Subcutaneous abdominal adipose tissue (tissue), 5 donors: ENCODE results near the gene SARDH.
A peak's percentile ranks its signal among the peaks of the same experiment; 100 is the strongest.

Experiments
- H3K27ac ChIP-seq: one replicate; pipeline ENCODE4 v1.7.0; 2013; ENCODE audit warnings: low read depth, mild to moderate bottlenecking, inconsistent platforms, low read length, moderate library complexity
- H3K27me3 ChIP-seq, 5 donors: one replicate each; pipeline ENCODE4 v1.7.0; 2013; ENCODE audit warnings: low read length in 5 of 5, inconsistent platforms in 1 of 5; ENCODE audit not compliant: control insufficient read depth in 5 of 5, insufficient read depth in 4 of 5
- H3K36me3 ChIP-seq, 5 donors: one replicate each; pipeline ENCODE4 v1.7.0; 2013; ENCODE audit warnings: low read length in 5 of 5; ENCODE audit not compliant: control insufficient read depth in 5 of 5, insufficient read depth in 5 of 5
- H3K4me1 ChIP-seq, 5 donors: one replicate each; pipeline ENCODE4 v1.7.0; 2013; ENCODE audit warnings: low read length in 5 of 5, mild to moderate bottlenecking in 3 of 5, moderate library complexity in 1 of 5; ENCODE audit not compliant: control insufficient read depth in 5 of 5, insufficient read depth in 5 of 5
- H3K4me3 ChIP-seq, 5 donors: one replicate each; pipeline ENCODE4 v1.7.0; 2013; ENCODE audit warnings: low read length in 5 of 5, low read depth in 1 of 5
- H3K9ac ChIP-seq, 5 donors: one replicate each; pipeline ENCODE4 v1.7.0; 2013; ENCODE audit warnings: low read length in 5 of 5, mild to moderate bottlenecking in 4 of 5, moderate library complexity in 3 of 5
- H3K9me3 ChIP-seq, 5 donors: one replicate each; pipeline ENCODE4 v1.7.0; 2013; ENCODE audit warnings: low read length in 5 of 5; ENCODE audit not compliant: control insufficient read depth in 5 of 5
- donor health status: healthy.
- donor health status: healthy.
- donor health status: healthy.
- donor health status: healthy.
- donor health status: healthy.

Gene SARDH

GRCh38 chr9:133703591-133704399 is 34.4 kb downstream of the SARDH start:
- H3K9ac ChIP-seq, result no peak overlapping the region
- H3K9me3 ChIP-seq, result peaks cover 0 to 5% (median 0%) of the 10 kb centered on the region in 5 donors
- no peak overlapping the region for H3K27ac ChIP-seq
- H3K36me3 ChIP-seq, result no peaks in the 10 kb centered on the region
- H3K4me3 ChIP-seq, result no peak overlapping the region
- H3K4me1 ChIP-seq, result peaks cover 0 to 36% (median 25%) of the 10 kb centered on the region in 5 donors
- H3K27me3 ChIP-seq, result peaks cover 24 to 29% (median 26%) of the 10 kb centered on the region in 5 donors

- H3K36me3 ChIP-seq, result no peaks in the 10 kb centered on the region
- peaks cover 0 to 5% (median 0%) of the 10 kb centered on the region in 5 donors for H3K9me3 ChIP-seq
- H3K4me3 ChIP-seq, result peak overlapping the region in 2 of 5 donors; percentile 26 to 48
- H3K27me3 ChIP-seq, result peaks cover 24 to 28% (median 26%) of the 10 kb centered on the region in 5 donors
- no peak overlapping the region for H3K27ac ChIP-seq
- peaks cover 0 to 35% (median 25%) of the 10 kb centered on the region in 5 donors for H3K4me1 ChIP-seq
- peak overlapping the region in 1 of 5 donors; percentile 30 for H3K9ac ChIP-seq
Measured at GRCh38 chr9:133702798-133703590, 35.2 kb downstream of the SARDH start.

- Histone ChIP-seq H3K9ac (peak overlapping the region in 1 of 5 donors; percentile 30), H3K27ac (no peak overlapping the region), H3K4me1 (peaks cover 0 to 28% (median 17%) of the 10 kb centered on the region in 5 donors), H3K4me3 (peak overlapping the region in 2 of 5 donors; percentile 26 to 48), H3K36me3 (no peaks in the 10 kb centered on the region), H3K27me3 (peaks cover 24 to 28% (median 26%) of the 10 kb centered on the region in 5 donors), H3K9me3 (peaks cover 0 to 5% (median 0%) of the 10 kb centered on the region in 5 donors)
Measured at GRCh38 chr9:133701981-133702797, 36.0 kb downstream of the SARDH start.

GRCh38 chr9:133701321-133701980 is 36.7 kb downstream of the SARDH start:
- no peak overlapping the region for H3K9ac ChIP-seq
- peaks cover 0 to 5% (median 0%) of the 10 kb centered on the region in 5 donors for H3K9me3 ChIP-seq
- no peak overlapping the region for H3K4me3 ChIP-seq
- no peaks in the 10 kb centered on the region for H3K36me3 ChIP-seq
- peaks cover 0 to 25% (median 10%) of the 10 kb centered on the region in 5 donors for H3K4me1 ChIP-seq
- peaks cover 24 to 28% (median 26%) of the 10 kb centered on the region in 5 donors for H3K27me3 ChIP-seq
- no peak overlapping the region for H3K27ac ChIP-seq

GRCh38 chr9:133700819-133701320 is 37.3 kb downstream of the SARDH start:
- H3K9me3 ChIP-seq, result peaks cover 0 to 5% (median 0%) of the 10 kb centered on the region in 5 donors
- H3K9ac ChIP-seq, result no peak overlapping the region
- H3K27ac ChIP-seq, result no peak overlapping the region
- H3K4me1 ChIP-seq, result peaks cover 0 to 25% (median 10%) of the 10 kb centered on the region in 5 donors
- H3K4me3 ChIP-seq, result no peak overlapping the region
- peaks cover 24 to 28% (median 26%) of the 10 kb centered on the region in 5 donors for H3K27me3 ChIP-seq
- no peaks in the 10 kb centered on the region for H3K36me3 ChIP-seq

- Histone ChIP-seq H3K9ac (no peak overlapping the region), H3K36me3 (no peaks in the 10 kb centered on the region), H3K4me1 (peaks cover 0 to 25% (median 10%) of the 10 kb centered on the region in 5 donors), H3K9me3 (peaks cover 0 to 5% (median 0%) of the 10 kb centered on the region in 5 donors), H3K27me3 (peaks cover 24 to 26% (median 25%) of the 10 kb centered on the region in 5 donors), H3K4me3 (no peak overlapping the region), H3K27ac (no peak overlapping the region)
Measured at GRCh38 chr9:133699546-133699945, 38.6 kb downstream of the SARDH start.

GRCh38 chr9:133696071-133696472 is 42.1 kb downstream of the SARDH start:
- peaks cover 0 to 5% (median 0%) of the 10 kb centered on the region in 5 donors for H3K9me3 ChIP-seq
- H3K4me1 ChIP-seq, result peaks cover 0 to 4% (median 0%) of the 10 kb centered on the region in 5 donors
- H3K27me3 ChIP-seq, result peaks cover 0 to 10% (median 6%) of the 10 kb centered on the region in 5 donors
- H3K27ac ChIP-seq, result no peak overlapping the region
- no peaks in the 10 kb centered on the region for H3K36me3 ChIP-seq
- no peak overlapping the region for H3K4me3 ChIP-seq
- no peak overlapping the region for H3K9ac ChIP-seq

- peaks cover 0 to 3% (median 0%) of the 10 kb centered on the region in 5 donors for H3K9me3 ChIP-seq
- no peak overlapping the region for H3K9ac ChIP-seq
- no peak overlapping the region for H3K27ac ChIP-seq
- H3K36me3 ChIP-seq, result no peaks in the 10 kb centered on the region
- H3K4me3 ChIP-seq, result no peak overlapping the region
- no peaks in the 10 kb centered on the region for H3K4me1 ChIP-seq
- H3K27me3 ChIP-seq, result peaks cover 0 to 9% (median 6%) of the 10 kb centered on the region in 5 donors
Measured at GRCh38 chr9:133694686-133695085, 43.5 kb downstream of the SARDH start.
